Dedifferentiated amniotic fluid mesenchymal stem cell (primary cell): ENCODE results near the gene UBE2J2.

ENCODE experiments used
- DNase-seq: peaks from one replicate; pipeline ENCODE4 v3.0.0-alpha.2; 2016; ENCODE audit errors: extremely low spot score

Gene UBE2J2

DNA sequence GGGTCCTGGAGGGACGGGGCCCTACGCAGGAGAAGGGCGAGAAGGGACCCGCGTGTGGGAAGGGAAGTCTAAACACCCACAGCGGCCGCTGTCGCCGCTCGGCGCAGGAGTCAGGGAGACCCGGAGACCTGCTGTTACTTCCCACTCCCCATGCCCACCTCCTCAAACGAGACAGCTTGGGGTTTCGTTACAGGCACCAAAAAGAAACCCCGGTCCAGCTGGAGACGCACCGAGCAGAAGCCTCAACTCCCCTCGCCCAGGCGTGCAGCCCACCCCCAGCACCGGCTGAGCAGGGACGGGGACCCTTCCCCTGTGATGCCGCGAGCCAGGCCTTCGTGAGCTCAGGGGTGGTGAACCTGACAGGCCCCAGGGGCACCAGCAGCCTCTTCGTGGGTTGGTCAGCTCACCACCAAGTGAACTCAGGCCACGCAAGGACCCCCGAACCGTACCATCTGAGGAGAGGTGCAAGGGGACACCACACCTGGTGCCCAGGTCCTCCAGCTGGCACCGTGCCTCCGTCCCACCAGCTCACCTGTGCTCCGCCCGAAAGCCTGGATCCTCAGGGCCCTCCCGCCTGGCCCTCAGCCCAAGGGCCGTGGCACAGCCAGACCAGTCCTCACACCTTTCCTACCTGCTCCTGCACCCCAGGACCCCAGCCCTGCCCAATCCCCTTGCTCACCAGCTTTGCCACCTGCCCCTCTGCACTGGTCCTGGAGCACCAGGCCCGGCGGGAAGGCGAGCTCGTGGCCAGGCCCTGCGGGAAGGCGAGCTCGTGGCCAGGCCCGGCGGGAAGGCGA, 46.9 kb downstream of the UBE2J2 start:
- DNase-seq, result no peak

DNA sequence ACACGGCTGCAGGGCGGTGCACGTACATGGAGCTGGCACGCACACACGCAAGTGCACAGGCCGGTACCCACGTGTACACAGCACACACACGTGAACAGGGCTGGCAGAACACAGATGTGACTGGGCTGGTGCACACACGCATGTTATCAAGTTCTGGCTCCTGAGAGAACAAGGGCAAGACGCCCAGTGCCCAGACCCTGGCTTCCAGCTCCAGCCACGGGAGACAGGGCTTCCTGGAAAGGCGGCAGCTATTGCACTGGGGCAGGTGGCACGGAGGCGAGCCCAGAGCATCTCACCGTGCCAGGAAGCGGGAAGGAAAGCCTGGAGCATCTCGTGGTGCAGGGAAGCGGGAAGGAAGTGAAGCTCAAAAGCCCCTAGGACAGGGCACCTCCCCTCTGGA, 47.7 kb downstream of the UBE2J2 start:
- DNase-seq, result no peak

DNA sequence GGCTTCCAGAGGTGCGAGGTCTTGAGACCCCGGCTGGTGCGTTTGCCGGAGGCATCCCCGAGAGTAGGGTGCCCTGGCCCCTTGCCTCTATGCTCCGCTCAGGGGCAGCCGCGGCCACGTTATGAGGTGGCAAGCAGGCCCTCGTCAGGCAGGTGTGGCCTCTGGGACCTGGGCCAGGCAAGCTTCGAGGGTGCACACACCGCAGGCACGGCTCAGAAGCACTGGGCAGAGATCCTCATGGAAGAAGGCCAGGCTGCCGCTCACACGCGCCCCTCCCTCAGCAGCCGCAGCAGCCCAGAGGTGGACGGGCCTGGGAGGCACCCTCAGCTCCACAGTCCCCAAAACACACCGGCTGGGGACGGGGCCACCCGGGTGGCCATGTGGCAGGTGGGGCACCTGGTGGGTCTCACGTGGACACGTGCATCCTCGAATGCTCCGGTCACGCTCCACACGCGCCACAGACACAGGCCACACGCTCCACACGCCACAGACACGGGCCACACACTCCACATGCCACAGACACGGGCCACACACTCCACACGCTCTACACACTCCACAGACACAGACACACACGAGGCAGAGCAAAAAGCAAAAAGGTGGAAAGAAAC, 48.3 kb downstream of the UBE2J2 start:
- DNase-seq, result no peak

DNA sequence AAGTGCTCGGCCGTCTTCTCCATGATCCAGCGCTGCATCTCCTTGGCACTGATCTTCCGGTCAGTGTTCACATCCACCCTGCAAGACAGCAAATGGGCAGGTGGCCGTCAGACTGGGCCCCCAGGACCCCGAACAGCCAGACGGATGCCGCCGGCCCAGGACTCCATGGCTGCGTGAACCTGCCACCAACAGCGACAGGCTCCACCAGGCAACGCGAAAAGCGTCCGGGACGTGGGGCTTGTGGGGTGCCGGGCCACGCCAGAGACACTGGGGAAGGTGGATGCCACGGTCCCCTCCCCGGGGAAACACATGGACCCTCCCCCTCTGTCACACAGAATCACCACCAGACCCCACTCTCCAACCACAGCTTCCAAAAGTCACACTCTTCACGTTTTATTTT, 49.8 kb downstream of the UBE2J2 start:
- DNase-seq, result no peak

DNA sequence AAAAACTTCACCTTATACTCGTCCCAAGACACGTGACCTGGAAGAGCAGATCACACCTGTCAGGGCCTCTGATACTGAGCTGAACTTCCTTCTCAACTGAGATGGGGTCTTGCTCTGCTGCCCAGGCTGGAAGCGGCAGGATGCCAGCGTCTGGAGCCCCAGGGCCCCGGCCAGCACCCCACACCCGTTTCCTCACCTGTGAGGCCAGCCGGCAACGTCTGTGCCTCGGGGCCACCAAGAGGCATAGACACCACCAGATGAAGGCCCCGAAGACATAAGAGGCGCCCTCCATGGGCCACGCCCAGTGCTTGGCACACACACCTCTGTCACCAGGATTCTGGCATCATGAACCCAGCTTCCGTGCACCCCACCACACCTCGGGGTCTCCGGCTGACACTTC, 50.3 kb downstream of the UBE2J2 start:
- no peak for DNase-seq

DNA sequence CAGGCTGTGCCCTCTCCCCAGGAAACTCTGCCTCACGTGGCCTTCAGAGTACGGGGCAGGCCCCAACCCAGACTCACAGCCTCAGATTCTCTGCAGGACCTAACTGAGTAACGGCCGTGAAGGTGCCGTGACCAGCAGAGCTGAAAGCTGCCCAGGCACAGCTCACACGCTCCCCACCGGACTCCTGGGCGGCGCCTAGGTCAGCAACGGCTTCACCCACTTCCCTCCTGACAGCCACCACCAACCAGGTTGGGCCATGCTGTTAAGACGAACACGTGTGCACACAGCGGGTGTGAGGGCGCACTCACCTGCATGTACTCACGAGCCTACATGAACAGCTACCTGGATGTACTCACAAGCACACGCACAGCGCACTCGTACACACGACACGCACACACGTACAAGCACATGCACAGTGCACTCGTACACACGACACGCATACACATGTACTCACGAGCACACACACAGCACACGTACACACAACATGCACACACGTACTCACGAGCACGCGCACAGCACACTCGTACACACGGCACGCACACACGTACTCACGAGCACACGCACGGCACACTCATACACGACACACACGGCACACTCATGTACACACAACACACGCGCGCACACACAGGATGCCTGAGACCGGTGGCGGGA, 51.0 kb downstream of the UBE2J2 start:
- no peak for DNase-seq

DNA sequence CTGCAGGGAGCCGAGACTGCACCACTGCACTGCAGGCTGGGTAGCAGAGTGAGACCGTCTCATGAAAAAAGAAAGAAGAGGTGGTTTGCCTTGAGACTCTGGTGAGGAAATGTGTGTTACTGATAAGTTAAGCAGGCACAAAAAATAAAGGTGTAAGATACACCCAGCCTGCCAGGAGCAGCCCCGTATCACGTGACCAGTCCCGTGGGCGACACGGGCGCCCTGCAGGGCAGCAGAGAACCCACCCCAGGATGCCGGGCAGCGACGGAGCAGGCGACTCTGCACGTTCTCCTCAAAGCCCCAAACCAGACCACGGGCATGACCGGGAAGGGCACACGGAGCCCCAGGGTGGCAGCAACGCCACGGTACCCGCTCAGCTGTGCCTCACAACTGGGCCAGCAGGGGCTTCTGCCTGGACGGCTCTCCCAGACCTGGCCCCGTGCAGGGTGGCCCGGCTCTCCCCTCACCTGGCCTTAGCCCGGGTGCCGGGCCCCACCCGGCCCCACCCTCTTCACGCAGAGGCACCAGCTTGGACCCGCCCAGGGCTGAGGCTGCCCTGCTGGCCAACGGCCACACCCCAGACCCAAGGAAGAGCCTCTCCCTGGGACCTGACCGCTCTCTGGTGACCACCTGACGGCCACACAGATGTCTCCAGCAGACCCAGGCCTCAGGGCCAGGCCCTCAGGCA, 51.6 kb downstream of the UBE2J2 start:
- DNase-seq, result no peak

DNA sequence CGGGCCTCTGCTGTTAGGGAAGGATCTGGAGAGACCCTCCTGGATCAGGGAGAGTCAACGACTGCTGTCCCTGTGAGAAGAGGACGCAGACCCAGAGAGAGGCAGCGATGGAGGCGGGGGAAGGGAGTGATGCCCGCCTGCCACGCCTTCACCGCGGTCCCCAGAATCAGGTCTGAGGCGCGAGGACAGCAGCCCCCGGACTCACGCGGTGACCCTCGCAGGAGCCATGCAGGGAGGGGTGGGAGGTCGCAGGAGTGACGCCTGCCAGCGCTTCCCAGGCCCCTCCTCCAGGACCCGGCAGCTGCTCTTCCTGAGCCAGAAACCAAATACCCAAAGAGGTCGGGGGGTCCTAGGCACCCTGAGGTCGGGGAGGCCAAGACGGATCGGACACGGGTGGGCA, 53.5 kb downstream of the UBE2J2 start:
- DNase-seq, result no peak

DNA sequence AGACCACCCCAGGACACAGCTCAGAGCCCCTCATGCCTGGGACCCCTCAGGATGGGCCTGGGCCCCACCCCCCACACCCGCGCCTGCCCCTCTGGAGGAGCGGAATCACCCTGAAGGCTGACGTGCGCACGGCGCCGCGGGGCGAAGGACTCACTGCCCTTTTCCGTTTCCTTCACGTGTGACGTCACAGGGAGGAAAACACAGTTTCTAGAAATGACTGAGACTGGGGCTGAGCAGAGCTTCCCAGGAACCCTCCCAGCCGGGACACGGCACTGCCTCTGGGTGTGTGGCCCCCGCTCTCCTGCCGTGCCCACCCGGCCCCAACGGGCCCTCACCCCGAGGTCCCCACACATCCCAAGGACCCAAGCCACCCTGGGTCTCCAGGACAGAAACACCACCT, 54.3 kb downstream of the UBE2J2 start:
- DNase-seq, result no peak

DNA sequence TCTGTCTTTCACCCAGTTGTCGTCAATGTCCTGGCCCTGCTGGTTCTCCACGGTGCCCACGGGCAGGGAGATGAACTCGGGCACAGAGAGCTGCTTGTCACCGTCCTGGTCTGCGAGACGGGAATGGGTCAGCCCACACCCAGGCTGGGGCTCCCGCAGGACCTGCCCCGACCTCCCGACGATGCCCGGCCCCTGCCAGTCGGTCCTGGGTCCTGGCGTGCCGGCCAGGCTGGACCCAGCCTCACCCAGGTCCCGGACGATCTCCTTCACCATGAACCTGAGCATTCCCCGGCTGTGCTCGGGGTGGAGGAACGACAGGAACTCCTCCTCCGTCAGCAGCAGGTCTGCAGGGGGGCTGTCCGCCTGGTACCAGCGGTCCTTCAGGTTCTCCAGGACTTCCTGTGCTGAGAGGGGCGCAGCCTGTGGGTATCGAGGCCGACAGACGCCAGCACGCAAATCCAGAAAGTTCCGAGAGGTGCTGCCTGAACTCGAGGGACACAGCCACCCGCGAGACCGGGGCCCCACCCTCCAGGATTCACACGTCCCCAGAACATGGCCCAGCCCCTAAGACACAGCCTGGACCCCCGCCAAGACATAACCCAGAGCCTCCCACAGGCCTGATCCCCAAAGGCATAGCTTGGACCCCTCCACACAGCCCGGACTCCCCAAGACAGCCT, 55.0 kb downstream of the UBE2J2 start:
- DNase-seq, result no peak

DNA sequence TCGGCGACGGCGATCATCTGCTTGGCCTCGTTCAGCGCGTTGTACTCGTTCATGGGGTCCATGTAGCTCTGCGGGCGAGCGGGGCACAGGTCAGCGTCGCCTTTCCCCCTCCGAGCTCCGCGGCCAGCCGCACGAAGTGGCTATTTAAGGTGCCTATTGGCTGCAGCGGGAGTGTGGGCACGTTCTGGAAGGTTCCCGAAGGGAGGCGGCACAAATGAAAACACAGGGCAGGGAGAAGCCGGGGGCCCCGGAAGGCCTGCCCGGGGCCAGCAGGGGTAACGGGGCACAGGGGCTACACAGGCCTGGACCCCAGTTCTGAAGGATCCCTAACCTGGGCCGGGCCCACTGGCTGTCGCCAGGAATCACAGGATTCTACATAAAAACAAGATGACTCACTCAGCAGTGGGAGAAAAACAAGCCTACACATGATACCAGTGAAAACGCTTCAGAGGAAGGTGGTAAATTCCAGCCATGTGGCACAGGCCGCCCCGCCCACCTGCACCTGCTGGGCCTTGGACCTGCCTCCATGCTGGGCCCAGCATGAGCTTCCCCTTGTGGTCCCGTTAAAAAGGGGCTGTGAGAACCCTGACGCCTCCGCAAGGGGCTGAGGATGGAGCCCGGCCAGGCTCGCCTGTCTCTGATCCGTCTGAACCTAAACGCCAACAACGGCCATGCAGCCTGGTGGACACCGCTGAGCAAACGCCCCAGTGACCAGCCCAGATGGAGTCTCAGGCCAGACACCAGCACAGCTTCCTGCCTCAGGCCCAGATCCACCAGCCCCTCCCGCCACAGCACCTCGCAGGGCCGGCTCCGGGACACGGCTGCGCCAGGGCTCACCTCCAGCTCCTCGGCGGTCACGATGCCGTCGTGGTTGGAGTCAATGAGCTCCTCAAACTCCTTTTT, 55.8 kb downstream of the UBE2J2 start:
- no peak for DNase-seq

DNA sequence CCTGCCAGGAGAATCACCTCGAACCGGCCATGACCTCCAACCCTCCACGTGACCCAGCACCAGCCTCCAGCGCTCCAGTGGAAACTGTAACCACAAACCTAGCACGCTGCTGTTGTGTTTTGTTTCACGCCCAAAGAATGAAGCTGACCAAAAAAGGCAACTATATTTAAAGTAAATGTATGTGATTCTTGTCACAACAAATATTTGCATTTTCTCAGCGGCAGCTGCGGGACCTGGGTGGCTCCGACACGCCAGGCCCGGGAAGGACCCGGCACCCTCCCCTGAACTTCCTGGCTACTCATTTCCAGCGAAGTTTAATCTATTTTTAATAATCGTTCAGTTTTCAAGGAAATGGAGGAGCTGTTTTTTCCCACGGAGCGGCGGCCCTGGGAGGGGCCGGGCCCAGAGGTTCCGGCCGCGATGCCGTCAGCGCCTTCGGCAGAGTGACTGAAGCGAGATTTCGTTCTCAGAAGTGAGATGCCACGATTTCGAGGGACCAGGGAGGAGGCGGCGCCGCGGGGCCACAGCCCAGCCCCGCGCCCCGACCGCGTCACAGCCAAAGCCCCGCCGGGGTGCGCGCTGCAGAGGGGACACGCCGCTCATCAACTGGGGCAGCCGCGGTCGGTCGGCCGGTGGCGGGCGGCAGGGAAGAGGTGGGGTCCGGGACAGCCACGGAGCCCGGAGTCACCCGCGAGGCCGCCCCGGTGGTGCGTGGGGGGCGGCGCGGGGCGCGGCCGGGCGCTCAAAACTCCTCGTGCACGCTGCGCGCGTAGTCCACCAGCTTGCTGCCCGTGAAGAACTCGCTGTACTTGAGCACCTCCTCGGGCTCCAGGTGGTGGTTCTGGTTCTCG, 56.7 kb downstream of the UBE2J2 start:
- no peak for DNase-seq

DNA sequence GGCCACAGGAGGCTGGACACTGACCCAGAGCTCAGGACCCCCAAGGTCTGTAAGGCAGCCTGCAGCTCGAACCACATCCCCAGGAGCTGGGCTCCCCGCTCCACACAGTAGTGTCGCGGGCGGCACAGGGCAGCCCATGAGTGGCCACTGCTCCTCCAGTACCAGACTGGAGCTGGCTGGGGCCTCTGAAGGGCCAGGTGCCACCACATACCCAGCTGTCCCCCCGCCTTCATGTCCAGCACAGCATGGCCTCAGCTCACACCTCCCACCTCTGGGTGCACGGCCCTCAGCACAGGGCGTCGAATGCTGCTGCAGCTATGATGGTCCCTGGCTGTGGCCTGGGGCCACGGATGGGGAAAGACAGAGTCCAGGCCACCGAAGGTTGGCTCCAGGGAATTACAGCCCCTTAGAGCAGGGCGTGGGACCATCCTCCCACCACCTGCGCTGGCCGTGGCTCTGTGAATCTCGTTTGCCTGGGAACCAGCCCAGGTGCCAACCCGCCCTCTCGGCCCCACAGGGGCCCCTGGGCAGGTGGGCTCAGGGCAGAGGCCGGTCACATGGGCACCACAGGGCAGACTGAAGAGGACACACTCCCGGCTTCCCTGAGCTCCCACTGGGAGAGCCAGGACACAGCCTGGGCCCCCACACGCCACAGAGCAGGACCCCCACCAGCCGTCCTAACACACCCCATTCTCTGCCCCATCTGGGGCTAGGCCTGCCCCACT, 57.6 kb downstream of the UBE2J2 start:
- DNase-seq, result no peak

DNA sequence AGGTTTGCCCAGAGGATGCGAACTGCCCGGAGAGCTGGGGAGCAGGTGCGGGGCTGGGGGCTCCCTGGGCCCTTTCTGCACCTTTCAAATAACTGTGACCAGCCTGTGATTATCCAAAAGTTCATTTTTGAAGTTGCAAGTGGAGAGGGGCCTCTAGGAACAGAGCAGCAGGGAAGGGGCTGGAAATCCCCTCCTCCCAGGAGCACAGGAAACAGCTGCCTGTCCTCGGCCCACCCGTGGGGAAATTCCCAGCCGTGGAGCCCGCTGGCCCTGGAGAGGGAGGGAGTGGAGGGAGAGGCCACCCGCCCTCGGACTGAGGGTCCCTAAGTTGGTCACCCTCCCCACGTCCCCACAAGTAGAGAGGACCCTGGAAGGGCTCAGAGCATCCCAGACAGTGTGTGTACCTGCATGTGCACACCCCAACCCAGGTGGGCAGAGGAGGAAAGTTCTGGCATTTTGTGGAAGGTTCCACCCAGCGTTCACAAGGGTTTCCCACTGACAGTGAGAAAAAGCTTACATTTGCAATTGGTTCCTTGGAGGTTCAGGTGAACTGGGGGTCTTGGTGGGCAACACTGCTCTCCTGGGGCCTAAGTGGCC, 58.5 kb downstream of the UBE2J2 start:
- DNase-seq, result no peak

DNA sequence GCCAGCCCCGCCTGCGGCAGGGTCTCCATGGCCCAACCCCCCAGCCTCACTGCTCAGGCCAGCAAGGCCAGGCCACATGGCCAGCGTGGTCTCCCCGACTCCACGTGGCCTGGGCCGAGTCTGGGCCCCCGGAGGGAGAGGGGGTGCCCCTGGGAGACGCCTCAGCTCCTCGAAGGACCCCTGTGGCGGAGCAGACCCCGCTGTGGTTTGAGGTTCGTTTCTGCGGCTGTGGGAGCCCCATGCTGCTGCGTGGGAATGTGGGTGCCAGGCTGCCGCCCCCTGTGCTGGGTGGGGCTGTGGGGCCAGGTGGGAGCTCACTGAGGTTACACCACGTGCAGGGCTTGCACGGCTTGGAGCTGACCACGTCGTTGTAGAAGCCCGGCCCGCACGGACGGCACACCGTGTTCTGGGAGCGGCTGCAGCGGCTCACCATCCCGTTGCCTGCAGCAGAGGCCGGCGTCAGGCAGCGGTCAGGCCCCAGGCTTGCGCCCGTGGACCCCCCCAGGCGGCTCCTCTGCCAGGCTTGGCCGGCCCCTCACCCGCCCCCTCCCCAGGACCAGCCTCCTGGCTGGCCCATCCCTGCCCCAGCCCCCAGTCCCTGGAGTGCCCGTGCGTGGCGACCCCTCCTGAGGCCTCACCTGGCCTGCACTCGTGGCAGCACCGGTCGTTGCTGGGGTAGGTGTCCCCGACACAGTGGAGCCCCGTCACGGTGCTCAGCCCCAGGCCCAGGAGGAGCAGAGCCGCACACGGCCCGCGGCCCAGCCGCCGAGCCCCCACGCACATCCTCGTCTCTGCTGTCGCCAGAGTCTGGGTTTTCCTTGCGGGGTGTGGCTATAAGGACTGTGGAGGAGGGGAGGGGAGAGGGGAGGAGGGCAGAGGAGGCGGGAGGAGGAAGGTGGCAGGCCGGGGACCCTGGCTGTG, 60.0 kb downstream of the UBE2J2 start, which contains the start of gene TNFRSF4:
Gene TNFRSF4, minus strand, starts transcription at position 809 of the 921 bp plus-strand sequence. Its CDS starts 26 bp downstream, at position 783.
- DNase-seq, result no peak

DNA sequence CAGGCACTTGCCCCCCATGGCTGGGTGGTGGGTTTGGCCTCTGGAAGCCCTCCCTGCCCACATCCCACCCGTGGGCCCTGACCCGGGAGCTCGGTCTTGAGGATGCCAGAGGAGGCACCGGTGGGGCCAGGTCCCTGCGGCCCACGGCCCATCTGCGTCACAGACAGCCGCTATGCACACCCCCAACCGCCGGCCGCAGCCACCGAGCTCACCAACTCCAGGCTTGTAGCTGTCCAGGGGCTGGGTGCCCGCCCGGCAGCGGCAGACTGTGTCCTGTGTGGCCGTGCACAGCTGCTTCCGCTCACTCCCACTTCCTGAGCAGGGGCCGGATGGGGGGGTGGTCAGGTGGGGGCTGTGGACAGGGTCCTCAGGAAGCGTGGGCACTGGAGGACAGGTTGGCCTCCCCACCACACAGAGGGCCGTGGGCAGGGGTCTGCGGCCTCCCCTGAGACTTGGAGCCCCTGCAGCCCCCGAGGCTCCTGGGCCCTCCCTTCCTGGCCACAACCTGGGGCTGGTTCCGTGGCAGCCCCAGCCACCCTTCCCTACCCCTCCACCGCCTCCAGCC, 60.8 kb downstream of the UBE2J2 start:
- DNase-seq, result no peak
